HG03095 (cell line): ENCODE results near the gene SUPT4H1.

Experiments used
- ATAC-seq: cut with Tn5 transposase; IDR thresholded peaks from one replicate; pipeline ENCODE4 v1.9.1; 2021; ENCODE audit warnings: moderate library complexity; ENCODE audit not compliant: unreplicated experiment

Gene SUPT4H1

GRCh38 chr17:58320163-58320558, 31.8 kb downstream of the SUPT4H1 start:
- no peak for ATAC-seq

- no peak for ATAC-seq
Measured at GRCh38 chr17:58319173-58320162, 32.5 kb downstream of the SUPT4H1 start.

- ATAC-seq: no peak
Measured at GRCh38 chr17:58318627-58319172, 33.3 kb downstream of the SUPT4H1 start.

DNA sequence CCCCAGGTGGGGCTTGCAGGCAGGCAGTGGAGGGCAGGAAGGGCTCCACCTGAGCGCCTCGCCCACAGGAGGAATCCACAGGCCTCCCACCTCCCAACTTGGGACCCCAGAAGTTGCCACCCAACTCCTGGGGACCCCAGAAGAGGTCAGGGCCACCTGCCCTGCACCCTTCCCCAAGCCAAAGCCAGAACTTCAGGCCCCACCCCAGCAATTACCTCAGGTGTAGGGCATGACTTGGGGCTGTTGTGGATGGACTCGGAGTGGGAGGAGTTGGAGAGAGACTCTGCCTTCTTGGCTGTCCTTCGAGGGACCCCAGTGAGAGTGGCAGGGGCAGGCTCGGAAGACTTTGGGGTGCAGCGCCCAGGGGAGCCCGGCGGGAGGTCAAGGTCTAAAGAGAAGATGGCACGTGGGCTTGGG, 33.9 kb downstream of the SUPT4H1 start:
- no peak for ATAC-seq

- no peak for ATAC-seq
Measured at GRCh38 chr17:58317421-58318064, 34.5 kb downstream of the SUPT4H1 start.

GRCh38 chr17:58316260-58316960, 35.6 kb downstream of the SUPT4H1 start:
- no peak for ATAC-seq

DNA sequence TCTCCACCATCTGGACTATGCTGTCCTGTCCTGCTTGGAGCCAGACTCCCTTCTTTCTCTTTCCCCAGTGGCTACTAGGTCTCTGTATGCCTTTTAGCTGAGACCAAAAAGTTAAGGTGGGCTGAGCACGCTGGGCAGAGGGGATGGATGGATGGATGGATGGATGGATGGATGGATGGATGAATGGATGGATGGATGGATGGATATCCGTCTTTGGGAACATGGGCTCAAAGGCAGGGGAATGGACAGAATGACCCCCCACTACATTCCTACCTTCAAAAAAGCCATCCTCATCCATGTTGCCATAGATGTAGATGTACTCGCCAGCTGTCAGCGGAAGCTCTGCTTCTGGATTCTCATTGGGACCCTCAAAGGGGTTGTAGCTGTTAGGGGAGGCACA, 36.3 kb downstream of the SUPT4H1 start:
- no peak for ATAC-seq

DNA sequence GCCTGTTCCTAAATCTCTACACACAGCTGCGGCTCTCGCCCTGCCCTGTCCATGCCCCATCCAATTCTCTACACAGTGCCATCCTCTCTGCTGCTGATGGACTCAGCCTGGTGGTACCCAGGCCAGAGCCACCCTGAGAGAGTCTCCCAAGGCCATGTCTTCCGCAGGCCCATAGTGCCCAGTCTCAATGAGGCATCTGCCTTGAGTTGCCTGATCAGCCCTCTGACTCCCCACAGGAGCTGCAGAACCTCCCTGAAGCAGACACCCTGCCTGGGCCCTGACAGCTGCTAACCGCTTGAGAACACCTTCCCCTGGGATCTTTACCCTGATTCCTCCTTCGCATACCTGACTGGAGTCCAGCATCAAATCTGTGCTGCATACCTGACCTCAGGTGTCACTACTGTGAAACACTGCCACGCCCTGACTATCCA, 36.7 kb downstream of the SUPT4H1 start:
- ATAC-seq: no peak

GRCh38 chr17:58314706-58315015, 37.3 kb downstream of the SUPT4H1 start:
- no peak for ATAC-seq

GRCh38 chr17:58313815-58314705, 37.9 kb downstream of the SUPT4H1 start:
- no peak for ATAC-seq

GRCh38 chr17:58312829-58313228, 39.2 kb downstream of the SUPT4H1 start:
- no peak for ATAC-seq

- no peak for ATAC-seq
Measured at GRCh38 chr17:58312021-58312630, 39.9 kb downstream of the SUPT4H1 start.

DNA sequence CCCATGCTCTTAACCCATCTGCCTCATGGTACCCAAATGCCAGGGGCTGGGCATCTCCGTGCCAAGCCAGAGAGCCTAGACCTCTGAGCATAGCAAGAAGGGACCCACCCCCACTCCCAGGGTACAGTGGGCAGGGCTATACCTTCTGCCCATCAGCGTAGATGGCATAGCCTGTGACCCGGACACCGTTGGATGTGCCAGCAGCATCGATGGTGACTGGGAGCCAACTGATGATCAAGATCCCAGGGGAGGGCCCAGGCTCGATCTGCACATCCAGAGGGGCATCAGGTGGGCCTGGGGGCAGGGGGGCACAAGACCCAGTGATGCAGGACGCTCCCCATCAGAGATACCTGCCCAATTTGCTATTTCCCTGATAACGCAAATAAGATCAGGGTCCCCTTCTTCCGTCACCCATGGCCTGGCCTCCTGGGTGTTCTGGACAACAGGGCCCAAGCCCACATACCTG, 40.5 kb downstream of the SUPT4H1 start:
- ATAC-seq: no peak

DNA sequence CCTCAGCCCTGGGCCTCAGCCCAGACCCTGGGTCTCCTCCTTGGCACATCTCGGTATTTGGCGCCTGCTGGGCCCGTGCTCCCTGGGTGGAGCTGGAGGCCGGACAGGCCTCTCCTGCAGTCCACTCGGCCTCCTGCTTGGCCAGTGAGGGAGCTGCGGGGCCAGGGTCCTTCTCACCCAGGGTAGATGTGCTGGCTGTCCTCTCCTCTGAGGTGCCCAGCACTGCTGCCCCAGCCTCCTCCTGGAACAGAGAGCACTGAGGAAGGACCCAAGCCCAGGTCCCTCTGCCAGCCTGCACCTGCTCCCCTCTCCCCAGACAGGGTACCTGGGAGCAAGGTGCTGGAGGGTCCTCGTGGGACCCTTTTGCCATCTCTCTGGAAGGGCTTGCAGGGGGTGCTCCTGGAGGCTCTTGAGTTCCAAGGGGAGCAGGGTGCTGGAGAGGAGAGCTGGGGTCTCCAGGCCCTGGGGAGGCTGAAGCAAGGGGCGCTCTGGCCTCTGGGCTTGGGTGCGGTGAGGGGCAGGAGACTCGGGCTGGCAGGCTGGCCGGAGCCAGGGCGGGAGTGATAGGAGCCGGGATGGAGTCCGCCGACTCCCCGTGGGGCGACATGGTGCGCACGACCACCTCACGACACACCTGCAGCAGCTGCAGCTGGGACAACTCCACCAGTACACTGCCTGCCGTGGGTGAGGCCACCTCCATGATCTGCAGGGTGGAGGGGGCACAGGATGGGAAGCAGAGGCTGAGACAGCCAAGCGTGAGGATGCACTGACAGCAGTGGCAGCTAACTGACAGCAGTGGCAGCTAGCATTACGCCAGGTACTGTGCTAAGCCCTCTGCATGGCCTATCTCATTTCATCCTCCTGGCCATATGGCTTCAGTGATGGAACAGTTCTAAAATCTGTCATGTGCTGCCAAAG, 41.2 kb downstream of the SUPT4H1 start:
- no peak for ATAC-seq

DNA sequence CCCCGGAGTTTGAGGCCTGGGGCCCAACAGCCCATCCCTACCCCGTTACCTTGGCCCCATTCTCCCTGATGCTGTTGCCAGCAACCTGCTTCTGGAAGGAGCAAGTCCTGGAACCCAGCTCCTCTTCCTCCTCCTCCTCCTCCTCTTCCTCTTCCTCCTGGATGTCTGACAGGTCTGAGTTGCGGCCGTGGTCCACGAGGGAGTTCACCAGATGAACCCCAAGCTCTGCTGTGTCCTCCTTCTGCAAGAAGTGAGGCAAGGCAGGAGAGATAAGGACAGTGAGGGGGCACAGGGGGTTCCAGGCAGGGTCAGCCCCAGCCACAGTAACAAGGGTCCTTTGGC, 42.1 kb downstream of the SUPT4H1 start:
- ATAC-seq: no peak

- no peak for ATAC-seq
Measured at GRCh38 chr17:58308985-58309917, 42.8 kb downstream of the SUPT4H1 start.

GRCh38 chr17:58308173-58308984, 43.6 kb downstream of the SUPT4H1 start:
- no peak for ATAC-seq
